GM12874 (cell line): Measurements from ENCODE around the gene COLEC11.

ENCODE experiments used
- CTCF ChIP-seq: IDR thresholded peaks from 2 replicates; pipeline ENCODE4 v1.5.1; 2011; ENCODE audit warnings: low read depth, mild to moderate bottlenecking, control low read depth, low read length, moderate library complexity; ENCODE audit not compliant: insufficient read depth

COLEC11 gene

DNA sequence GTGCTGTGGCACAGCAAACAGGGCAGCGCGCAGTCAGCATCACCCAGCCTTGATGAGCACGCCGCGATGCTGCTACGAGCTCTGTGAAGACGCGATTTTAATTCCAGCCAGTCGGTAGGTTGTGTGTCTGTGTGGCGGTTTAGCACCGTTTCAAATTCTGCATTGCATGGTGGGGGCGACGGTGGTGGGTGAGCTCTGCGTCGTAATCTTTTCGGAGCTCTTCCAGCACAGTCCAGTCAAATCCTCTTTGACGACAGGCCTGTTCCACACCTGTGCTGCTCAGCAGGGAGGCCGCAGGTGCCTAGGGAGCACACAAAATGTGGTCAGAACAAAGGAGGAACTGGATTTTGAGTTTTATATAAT is 71.7 kb downstream of the COLEC11 start:
- TF ChIP-seq CTCF: no peak

GRCh38 chr2:3667151-3667631 is 72.3 kb downstream of the COLEC11 start:
- TF ChIP-seq CTCF: no peak

GRCh38 chr2:3669656-3670055 is 74.7 kb downstream of the COLEC11 start:
- no peak for TF ChIP-seq CTCF

- TF ChIP-seq CTCF: no peak
Measured at GRCh38 chr2:3670376-3670775, 75.5 kb downstream of the COLEC11 start.

DNA sequence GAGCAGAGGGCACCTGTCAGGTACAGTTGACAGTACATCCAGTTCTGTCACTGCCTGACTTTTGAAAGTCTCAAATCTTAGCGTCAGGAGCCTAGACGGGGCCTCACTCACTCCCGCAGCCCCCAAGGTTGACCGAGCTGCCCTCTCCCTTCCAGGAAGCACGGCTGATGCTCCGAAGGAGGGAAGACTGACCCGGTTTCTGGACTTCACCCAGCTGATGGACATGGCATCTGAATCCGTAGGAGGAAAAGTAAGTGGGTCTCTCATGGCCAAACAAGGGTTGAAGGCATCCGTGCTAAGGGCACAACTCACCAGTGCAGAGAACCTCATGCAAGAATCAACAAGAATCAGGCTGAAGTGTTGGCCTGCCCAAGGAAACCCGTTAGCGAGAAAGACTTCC is 76.0 kb downstream of the COLEC11 start:
- TF ChIP-seq CTCF: no peak

DNA sequence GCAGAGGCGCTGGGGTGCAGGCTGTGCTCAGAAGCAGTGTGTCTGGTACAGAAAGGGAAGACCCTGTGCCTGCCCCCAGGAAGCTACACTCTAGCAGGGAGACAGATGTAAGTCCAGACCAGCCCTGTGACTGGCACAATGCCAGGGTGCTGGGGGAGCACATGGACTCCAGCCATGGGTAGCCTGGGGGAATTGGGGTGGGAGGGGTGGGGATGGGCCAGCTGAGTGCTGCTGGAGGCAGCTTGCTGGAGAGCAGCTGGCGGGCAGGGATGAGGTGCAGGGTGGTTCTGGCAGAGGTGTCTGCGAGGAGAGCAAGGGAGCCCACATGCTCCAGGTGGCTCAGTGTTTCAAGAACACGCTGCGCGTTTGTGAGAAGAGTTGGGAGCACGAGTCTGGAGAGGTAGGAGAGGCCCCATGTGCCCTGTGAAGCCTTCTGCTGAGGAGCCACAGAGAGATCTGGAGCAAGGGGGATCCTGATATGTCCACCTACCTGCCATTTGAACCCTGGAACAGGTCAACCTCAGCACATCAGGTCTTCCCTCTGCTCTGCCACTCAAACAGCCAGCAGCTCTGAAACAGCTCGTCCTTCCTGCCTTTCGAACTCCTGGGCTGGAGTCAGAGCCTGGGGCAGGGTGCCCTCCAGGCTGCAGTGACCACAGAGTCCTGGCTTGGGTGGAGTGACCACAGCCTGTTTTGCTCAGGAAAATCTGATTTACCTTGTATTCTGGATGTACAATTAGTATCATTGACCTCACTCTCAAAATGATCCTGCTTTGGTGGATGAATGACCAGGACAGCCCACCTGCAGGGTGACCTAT is 78.2 kb downstream of the COLEC11 start:
- TF ChIP-seq CTCF: no peak

- no peak for TF ChIP-seq CTCF
Measured at GRCh38 chr2:3674066-3674845, 79.3 kb downstream of the COLEC11 start.
